Osteoblast (primary cell): ENCODE data around the gene CUX1. TPM values are rescaled to one million over a fixed set of nuclear protein-coding genes. Genes with fewer than 3 reads are reported as not detected.

Source experiments
- DNase-seq: peaks from one replicate; pipeline ENCODE4 v3.0.0; 2011; ENCODE audit warnings: low spot score, mixed read lengths; ENCODE audit not compliant: insufficient read length; ENCODE audit errors: missing footprints
- H2AFZ ChIP-seq: 2 replicates; pipeline ENCODE4 v1.6.0; 2011; ENCODE audit warnings: mild to moderate bottlenecking, low read length
- H3K27ac ChIP-seq: 2 replicates; pipeline ENCODE4 v1.5.1; 2011; ENCODE audit warnings: mild to moderate bottlenecking, low read depth, low read length, moderate library complexity
- H3K27me3 ChIP-seq: 2 replicates; pipeline ENCODE4 v1.6.0; 2012; ENCODE audit warnings: mild to moderate bottlenecking, control low read depth, inconsistent platforms, low read length, moderate library complexity; ENCODE audit not compliant: insufficient read depth
- H3K36me3 ChIP-seq: 2 replicates; pipeline ENCODE4 v1.5.1; 2011; ENCODE audit warnings: mild to moderate bottlenecking, low read length, control low read depth, moderate library complexity; ENCODE audit not compliant: insufficient read depth
- H3K4me1 ChIP-seq: 2 replicates; pipeline ENCODE4 v1.5.1; 2011; ENCODE audit warnings: mild to moderate bottlenecking, low read length, control low read depth, moderate library complexity; ENCODE audit not compliant: insufficient read depth
- H3K4me2 ChIP-seq: 2 replicates; pipeline ENCODE4 v1.6.0; 2011; ENCODE audit warnings: mild to moderate bottlenecking, low read length; ENCODE audit not compliant: insufficient read depth
- H3K4me3 ChIP-seq: fragments of 200-600 bp; sonication (generic); 3 replicates; pipeline ENCODE4 v1.5.1; 2012; ENCODE audit warnings: mild to moderate bottlenecking, low read length, inconsistent platforms; ENCODE audit not compliant: insufficient read depth
- H3K79me2 ChIP-seq: 2 replicates; pipeline ENCODE4 v1.6.0; 2012; ENCODE audit warnings: mild to moderate bottlenecking, low read length, control low read depth, inconsistent platforms; ENCODE audit not compliant: insufficient read depth
- H3K9me3 ChIP-seq: 2 replicates; pipeline ENCODE4 v1.5.1; 2011; ENCODE audit warnings: low read depth, low read length, control low read depth
- H4K20me1 ChIP-seq: 2 replicates; pipeline ENCODE4 v1.6.0; 2012; ENCODE audit warnings: mild to moderate bottlenecking, low read length, control low read depth; ENCODE audit not compliant: insufficient read depth
- CTCF ChIP-seq: IDR thresholded peaks from 2 replicates; pipeline ENCODE4 v1.5.1; 2011; ENCODE audit warnings: mild to moderate bottlenecking, low read depth, low read length, moderate library complexity; ENCODE audit errors: extremely low read depth
- total RNA-seq: library from RNA; depleted of rRNA; stranded (reverse); fragments of >200 nt; gene quantifications from 2 replicates; pipeline ENCODE4 v1.2.3, GENCODE V29; 2012

The CUX1 gene
- total RNA-seq, 1 donor: 41.6 TPM

- peaks cover 11% of the 10 kb centered on the region for H4K20me1 ChIP-seq
- no peak for TF ChIP-seq CTCF
- peaks cover 15% of the 10 kb centered on the region for H3K4me1 ChIP-seq
- H2AFZ ChIP-seq: no peak overlapping the region
- H3K4me3 ChIP-seq: no peak overlapping the region
- no peak overlapping the region for H3K27ac ChIP-seq
- H3K79me2 ChIP-seq: peaks cover 37% of the 10 kb centered on the region
- H3K9me3 ChIP-seq: peaks cover 2% of the 10 kb centered on the region
- H3K4me2 ChIP-seq: no peak overlapping the region
- peaks cover 3% of the 10 kb centered on the region for H3K36me3 ChIP-seq
- no peaks in the 10 kb centered on the region for H3K27me3 ChIP-seq
- no peak for DNase-seq
Measured at GRCh38 chr7:101932083-101932482, 114.7 kb downstream of the CUX1 start.

GRCh38 chr7:101933028-101933427, 115.6 kb downstream of the CUX1 start:
- H2AFZ ChIP-seq: no peak overlapping the region
- H3K4me1 ChIP-seq: peaks cover 17% of the 10 kb centered on the region
- TF ChIP-seq CTCF: no peak

GRCh38 chr7:101933688-101934121, 116.3 kb downstream of the CUX1 start:
- peaks cover 37% of the 10 kb centered on the region for H3K79me2 ChIP-seq

More at GRCh38 chr7:101933028-101933427, 115.6 kb downstream of the CUX1 start:
- H3K9me3 ChIP-seq: peaks cover 2% of the 10 kb centered on the region
- H3K4me2 ChIP-seq: no peak overlapping the region
- peaks cover 3% of the 10 kb centered on the region for H3K36me3 ChIP-seq
- no peak overlapping the region for H3K27ac ChIP-seq
- no peak overlapping the region for H3K4me3 ChIP-seq
- peaks cover 37% of the 10 kb centered on the region for H3K79me2 ChIP-seq
- no peaks in the 10 kb centered on the region for H3K27me3 ChIP-seq
- no peak for DNase-seq
- H4K20me1 ChIP-seq: peaks cover 11% of the 10 kb centered on the region

GRCh38 chr7:101934618-101935017, 117.2 kb downstream of the CUX1 start:
- Histone ChIP-seq H3K27me3 (no peaks in the 10 kb centered on the region), H3K9me3 (peaks cover 2% of the 10 kb centered on the region), H3K4me1 (peaks cover 17% of the 10 kb centered on the region), H2AFZ (no peak overlapping the region), H3K36me3 (no peaks in the 10 kb centered on the region), H3K4me2 (peak overlapping the region; percentile 38), H4K20me1 (peaks cover 14% of the 10 kb centered on the region), H3K79me2 (peaks cover 37% of the 10 kb centered on the region), H3K4me3 (no peak overlapping the region), H3K27ac (peak overlapping the region; percentile 23)
- DNase-seq: no peak
- no peak for TF ChIP-seq CTCF

More at GRCh38 chr7:101933688-101934121, 116.3 kb downstream of the CUX1 start:
- Histone ChIP-seq H2AFZ (no peak overlapping the region), H3K4me1 (peaks cover 17% of the 10 kb centered on the region), H3K27ac (no peak overlapping the region), H3K9me3 (peaks cover 2% of the 10 kb centered on the region), H3K4me2 (no peak overlapping the region), H4K20me1 (peaks cover 11% of the 10 kb centered on the region), H3K27me3 (no peaks in the 10 kb centered on the region), H3K4me3 (no peak overlapping the region), H3K36me3 (peaks cover 3% of the 10 kb centered on the region)
- DNase-seq: no peak
- TF ChIP-seq CTCF: no peak
